GM18867 (cell line): ENCODE data around the gene AJUBA.
A peak's percentile ranks its signal among the peaks of the same experiment; 100 is the strongest.
"Not testable (repeated sequence)": the region's sequence is repeated elsewhere in the genome, so short reads cannot be mapped to it uniquely, and the experiment has no call there.

ENCODE experiments used
- ATAC-seq: cut with Tn5 transposase; IDR thresholded peaks from one replicate; pipeline ENCODE4 v1.9.1; 2021; ENCODE audit warnings: mild to moderate bottlenecking, moderate library complexity; ENCODE audit not compliant: unreplicated experiment

Gene AJUBA

DNA sequence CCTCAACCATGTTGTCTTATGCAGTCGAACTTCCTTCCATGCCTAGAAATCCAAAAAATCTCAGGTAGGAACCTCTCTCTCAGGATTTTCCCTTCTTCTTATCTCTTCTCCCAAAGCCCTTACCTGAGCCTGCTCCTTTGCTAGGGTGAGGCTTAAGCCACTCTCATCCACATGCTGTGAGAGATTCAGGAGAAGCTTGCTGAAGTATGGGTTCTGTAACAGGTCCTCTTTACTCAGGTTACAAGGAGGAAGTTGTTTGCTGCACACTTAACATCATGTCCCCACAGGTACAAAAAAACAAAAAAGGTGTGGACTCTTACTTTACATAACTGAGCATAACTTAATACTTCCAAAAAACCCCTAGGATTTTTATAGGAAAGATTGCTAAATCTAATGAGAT, 29.9 kb downstream of the AJUBA start:
- ATAC-seq = no peak

DNA sequence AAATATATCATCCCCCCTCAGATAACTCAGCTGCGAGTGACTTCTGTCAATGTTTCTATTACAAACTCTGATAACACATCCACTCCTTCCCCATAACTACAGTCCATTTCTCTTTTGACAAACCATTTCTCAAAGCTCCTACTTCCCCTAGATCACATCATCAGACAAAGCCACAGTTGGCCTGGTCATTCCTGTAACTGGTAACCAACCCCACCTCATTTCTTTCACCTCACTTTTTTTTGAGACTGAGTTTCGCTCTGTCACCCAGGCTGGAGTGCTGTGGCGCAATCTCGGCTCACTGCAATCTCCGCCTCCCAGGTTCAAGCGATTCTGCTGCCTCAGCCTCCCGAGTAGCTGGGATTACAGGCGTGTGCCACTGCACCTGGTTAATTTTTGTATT, 30.6 kb downstream of the AJUBA start:
- not testable (repeated sequence) for ATAC-seq

- ATAC-seq = no peak
These were observed 36.7 kb downstream of the AJUBA start for GRCh38 chr14:22945642-22946041.

DNA sequence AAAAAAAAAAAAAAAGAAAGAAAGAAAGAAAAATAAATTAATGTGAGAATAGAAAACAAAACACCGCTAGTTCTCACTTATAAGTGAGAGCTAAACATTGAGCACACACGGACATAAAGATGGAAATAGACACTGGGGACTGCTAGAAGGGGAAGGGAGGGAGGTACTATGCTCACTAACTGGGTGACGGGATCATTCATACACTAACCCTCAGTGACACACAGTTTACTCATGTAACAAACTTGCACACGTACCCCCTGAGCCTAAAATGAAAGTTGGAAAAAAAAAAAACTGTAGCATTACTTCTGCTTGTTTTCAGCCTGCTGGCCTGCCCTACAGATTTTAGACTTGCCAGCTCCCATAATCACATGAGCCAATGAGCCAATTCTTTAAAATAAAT, 42.7 kb downstream of the AJUBA start:
- ATAC-seq = no peak

GRCh38 chr14:22935156-22935555, 47.2 kb downstream of the AJUBA start:
- no peak for ATAC-seq

GRCh38 chr14:22932146-22932545, 50.2 kb downstream of the AJUBA start:
- ATAC-seq = no peak

- ATAC-seq = no peak
These were observed 52.4 kb downstream of the AJUBA start for GRCh38 chr14:22929961-22930364.

- ATAC-seq = peak; percentile 81
These were observed 53.0 kb downstream of the AJUBA start, which contains the start of gene PRMT5 for GRCh38 chr14:22929104-22929960. PRMT5 (minus strand) TSS chr14:22929376; CDS start chr14:22929361, 15 bp downstream.

DNA sequence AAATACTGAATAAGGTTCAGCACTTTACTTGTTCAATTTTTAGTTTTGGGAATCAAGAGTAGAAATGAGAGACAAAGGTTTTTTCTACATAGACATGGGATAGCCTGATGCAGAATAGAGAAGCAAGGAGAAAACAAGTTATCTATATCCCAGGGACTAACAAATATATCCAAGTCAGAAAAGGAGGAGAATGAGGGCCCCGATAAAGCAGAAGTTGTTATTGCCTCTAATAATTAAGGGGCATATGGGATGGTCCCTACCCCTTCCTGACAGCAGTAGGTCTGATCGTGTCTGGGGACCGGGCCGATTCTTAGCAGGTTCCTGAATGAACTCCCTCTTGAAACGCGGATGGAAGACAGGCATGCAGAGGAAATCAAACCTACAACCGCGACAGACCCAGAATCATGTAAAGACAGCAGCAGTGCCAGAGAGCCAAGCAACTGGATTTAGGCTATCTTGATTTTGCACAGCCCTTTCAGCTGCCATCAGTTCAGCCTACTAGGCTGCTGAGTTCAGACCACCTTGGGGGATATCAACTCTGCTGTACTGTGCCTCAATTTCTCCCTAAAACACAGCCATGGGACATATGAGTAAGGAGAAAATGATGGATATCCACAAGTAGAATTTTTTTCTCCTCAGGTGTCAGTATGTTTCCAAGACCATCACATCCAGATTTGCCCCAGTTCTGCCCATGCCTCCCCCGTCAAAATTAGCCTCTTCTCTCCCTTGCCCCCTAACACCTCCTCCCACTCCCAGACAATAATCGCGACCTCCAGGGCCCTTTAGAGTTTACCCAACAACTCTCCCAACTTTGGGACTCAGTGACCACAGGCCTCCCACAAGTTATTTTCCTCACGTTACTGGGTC, 53.9 kb downstream of the AJUBA start:
- no peak for ATAC-seq

- no peak for ATAC-seq
These were observed 56.0 kb downstream of the AJUBA start for GRCh38 chr14:22926316-22926715.

DNA sequence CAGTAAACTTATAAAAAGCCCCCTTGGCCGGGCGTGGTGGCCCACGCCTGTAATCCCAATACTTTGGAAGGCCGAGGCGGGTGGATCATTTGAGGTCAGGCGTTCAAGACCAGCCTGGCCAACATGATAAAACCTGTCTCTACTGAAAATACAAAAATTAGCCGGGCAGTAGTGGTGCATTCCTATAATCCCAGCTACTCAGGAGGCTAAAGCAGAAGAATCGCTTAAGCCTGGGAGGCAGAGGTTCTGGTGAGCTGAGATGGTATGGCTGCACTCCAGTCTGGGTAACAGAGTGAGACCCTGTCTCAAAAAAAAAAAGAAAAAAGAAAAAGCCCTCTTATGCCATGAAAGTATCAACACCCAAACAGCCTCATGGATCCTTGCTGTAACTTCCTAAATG, 56.8 kb downstream of the AJUBA start:
- no peak for ATAC-seq

GRCh38 chr14:22923746-22924145, 58.6 kb downstream of the AJUBA start:
- no peak for ATAC-seq

DNA sequence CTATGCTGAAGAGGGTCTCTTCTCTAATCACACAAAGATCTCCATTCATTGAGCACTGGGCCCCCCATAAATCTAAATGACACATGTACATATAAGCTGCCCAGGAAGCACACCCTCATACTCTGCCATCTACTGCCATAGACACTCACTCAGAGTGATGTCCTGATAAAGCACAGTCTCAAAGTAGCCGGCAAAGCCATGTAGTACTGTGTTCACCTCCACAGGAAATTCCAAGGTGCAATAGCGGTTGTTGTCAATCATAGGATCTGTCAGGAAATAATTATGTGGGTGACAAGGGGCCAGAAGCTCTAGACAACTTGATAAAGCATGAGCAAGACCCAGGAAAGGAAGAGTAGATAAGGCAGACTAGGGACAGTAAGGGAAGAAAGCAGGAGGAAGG, 60.1 kb downstream of the AJUBA start:
- ATAC-seq = no peak
